Skin of body (tissue), 2 donors: ENCODE results near the gene MBNL1. TPM values are rescaled to one million over a fixed set of nuclear protein-coding genes. Genes with fewer than 3 reads are reported as not detected.
A peak's percentile ranks its signal among the peaks of the same experiment; 100 is the strongest.

ENCODE experiments used
- DNase-seq: peaks from one replicate; lab custom pipeline; 2025; lab: John Stamatoyannopoulos, UW
- total RNA-seq: library from RNA; depleted of rRNA; stranded (reverse); fragments of >200 nt; gene quantifications from one replicate; pipeline ENCODE4 v1.2.3, GENCODE V29; 2014

MBNL1 gene
- total RNA-seq, 1 donor from 2014 or later: 142 TPM

- DNase-seq: no peak
These were observed 16.0 kb upstream of the MBNL1 start for GRCh38 chr3:152252755-152253154.

- no peak for DNase-seq
These were observed 15.2 kb upstream of the MBNL1 start for GRCh38 chr3:152253514-152253913.

DNA sequence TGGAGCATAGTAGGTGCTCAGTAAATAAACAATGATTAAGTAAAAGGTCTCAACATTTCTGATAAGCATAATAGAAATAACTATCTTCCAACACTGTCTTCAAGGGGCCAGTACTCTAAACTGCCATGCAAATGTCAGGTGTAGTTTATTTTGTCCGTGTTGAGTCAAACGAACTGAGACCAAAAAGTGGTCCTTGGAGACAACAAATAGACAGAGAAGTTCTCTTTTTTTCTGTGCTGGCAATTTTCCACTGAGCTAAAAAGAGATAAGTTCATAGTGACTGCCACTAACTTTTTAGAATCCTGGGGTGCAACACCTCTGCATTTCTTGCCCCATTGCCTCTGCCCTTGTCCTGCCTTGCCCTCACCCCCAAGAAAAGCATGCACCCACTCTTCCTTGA lies 14.7 kb upstream of the MBNL1 start:
- no peak for DNase-seq

- DNase-seq: no peak
These were observed 13.4 kb upstream of the MBNL1 start for GRCh38 chr3:152255290-152255689.

- DNase-seq: no peak
These were observed 11.7 kb upstream of the MBNL1 start for GRCh38 chr3:152256851-152257562.

DNA sequence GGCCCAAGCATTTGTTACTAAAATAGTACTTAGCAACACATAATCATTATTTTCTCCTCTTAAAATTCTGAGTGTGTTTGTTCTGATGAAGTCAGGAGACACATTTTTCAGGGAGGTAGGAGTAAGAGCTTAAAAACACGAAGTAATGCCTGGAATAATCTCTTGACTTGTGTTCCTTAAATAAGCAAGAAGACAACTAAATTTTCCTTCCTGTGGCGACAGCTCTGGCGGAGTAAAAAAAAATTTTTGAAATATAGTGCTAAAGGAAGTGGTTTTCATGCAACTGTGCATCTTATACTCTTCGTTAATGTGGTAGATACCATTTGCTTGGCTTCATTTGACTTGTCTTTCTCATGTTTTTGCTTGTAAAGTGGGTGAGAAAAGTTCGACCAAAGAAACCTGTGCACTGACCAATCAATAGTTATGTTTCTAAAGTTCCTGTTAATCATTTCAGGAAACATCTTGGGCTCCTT lies 11.1 kb upstream of the MBNL1 start:
- no peak for DNase-seq

- DNase-seq: no peak
These were observed 10.0 kb upstream of the MBNL1 start for GRCh38 chr3:152258448-152259393.

GRCh38 chr3:152259468-152259867 lies 9.3 kb upstream of the MBNL1 start:
- DNase-seq: no peak

DNA sequence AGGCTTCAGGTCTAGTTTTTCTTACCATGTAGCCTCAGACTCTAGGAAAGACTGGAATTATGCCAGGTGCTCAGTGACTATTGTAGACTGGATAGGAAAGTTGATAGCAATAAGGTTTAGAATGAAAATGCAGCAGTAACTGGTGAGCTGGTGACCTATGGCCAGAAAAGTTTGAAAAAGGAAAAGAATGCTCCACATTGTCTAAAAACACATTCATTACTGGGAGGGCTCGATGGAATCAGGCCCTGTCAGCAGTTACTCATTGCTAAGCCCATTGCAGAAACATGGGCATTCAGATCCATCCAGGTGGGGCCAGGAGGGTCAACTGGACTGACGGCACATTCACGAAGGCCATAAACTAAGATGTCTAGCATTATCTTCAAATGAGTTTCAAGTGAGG lies 8.7 kb upstream of the MBNL1 start:
- DNase-seq: no peak

- DNase-seq: no peak
These were observed 8.2 kb upstream of the MBNL1 start for GRCh38 chr3:152260529-152260928.

- DNase-seq: no peak
These were observed 7.4 kb upstream of the MBNL1 start for GRCh38 chr3:152261329-152261728.

GRCh38 chr3:152263711-152264110 lies 5.0 kb upstream of the MBNL1 start:
- DNase-seq: no peak

GRCh38 chr3:152264378-152264777 lies 4.4 kb upstream of the MBNL1 start:
- no peak for DNase-seq

- DNase-seq: peak; percentile 74
These were observed 2.3 kb upstream of the MBNL1 start for GRCh38 chr3:152266221-152266995.

GRCh38 chr3:152267831-152268554 lies 736 bp upstream of the MBNL1 start:
- DNase-seq: peak; percentile 89

DNA sequence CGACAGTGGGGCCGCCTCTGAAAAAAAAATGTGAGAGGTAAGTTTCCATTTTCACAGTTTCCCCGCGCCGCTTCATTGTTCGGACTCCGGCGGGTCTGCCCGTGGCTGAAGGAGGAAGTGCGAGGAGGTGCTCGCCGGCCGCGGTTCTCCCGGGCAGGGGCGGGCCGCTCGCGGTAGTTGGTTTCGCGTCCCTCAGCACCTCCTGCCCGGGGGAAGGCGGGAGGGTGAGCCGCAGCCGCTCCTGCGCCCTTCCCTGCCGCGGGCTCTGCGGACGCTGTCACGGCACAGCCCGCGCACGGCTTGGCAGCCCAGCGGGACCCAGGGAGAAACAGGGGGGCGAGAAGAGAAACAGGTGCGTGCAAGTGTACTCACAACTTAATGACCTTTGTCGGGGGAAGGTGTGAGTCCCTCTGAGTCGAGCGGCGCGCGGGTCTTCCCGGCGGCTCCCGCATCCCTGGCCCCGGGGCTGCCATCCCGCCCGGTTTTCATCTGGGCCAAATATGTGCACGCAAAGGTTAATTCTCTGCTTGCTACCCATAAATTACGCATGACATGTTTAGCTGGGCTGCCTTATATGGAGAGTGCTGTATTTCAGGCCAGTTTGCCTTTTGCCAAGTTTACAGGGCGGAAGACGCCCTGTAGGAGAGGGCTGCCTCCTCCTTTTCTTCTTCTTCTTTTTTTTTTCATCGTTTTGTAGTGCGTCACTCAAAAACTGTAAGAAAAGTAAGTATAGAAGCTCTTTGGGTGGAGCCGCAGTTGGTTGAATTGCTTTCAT lies 514 bp downstream of the MBNL1 start:
- DNase-seq: peak; percentile 81

- DNase-seq: peak; percentile 54
These were observed 1.4 kb downstream of the MBNL1 start for GRCh38 chr3:152269831-152270734.

GRCh38 chr3:152270937-152271336 lies 2.2 kb downstream of the MBNL1 start:
- DNase-seq: peak; percentile 12
